ENCODE results near the gene GNAQ.

GRCh38 chr9:77885104-77885672 is 146.4 kb downstream of the GNAQ start:
- TF ChIP-seq, protein P1, sequence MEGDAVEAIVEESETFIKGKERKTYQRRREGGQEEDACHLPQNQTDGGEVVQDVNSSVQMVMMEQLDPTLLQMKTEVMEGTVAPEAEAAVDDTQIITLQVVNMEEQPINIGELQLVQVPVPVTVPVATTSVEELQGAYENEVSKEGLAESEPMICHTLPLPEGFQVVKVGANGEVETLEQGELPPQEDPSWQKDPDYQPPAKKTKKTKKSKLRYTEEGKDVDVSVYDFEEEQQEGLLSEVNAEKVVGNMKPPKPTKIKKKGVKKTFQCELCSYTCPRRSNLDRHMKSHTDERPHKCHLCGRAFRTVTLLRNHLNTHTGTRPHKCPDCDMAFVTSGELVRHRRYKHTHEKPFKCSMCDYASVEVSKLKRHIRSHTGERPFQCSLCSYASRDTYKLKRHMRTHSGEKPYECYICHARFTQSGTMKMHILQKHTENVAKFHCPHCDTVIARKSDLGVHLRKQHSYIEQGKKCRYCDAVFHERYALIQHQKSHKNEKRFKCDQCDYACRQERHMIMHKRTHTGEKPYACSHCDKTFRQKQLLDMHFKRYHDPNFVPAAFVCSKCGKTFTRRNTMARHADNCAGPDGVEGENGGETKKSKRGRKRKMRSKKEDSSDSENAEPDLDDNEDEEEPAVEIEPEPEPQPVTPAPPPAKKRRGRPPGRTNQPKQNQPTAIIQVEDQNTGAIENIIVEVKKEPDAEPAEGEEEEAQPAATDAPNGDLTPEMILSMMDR (IDR thresholded peaks at IDR 0.05) = no peak
- no peak for TF ChIP-seq POLR2AphosphoS5 (IDR thresholded peaks at IDR 0.05)
